ENCODE data around the gene CCDC54.

CCDC54 gene

DNA sequence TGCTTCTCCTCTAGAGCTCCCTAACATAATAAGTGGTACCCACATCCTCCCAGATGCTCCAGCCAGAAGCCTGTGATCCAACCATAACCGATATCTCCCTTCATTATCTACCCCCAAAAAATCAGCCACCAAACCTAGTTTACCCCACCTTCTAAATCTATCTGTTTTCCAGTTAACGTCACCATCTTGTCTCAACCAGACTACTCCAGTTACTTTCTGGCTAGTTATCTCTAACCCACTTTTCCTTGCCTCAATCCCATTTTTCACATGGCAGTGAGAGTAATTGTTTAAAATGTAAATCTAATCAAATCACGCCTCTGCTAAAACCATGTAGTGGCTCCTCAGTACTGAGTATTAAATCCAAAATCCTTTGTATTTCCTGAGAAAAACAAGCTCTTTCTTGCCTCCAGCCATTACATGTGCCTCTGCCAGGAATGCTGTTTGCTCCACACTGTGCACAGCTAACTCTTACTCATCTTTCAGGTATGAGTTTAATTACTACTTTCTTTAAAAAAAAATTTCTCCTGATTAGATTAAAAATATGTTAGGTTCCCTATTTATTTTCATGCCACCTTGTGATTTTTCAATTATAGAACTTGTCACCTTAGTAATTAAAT lies 15.4 kb downstream of the CCDC54 start:
- no peaks in the 10 kb centered on the region for H3K36me3 ChIP-seq (ENCODE audit: control insufficient read depth in 2 of 2, insufficient read depth in 1 of 2, low read length in 2 of 2)
- ChIA-PET CTCF (interaction anchor here (0.6 kb wide), 1 partner anchor 670 kb away, joined by 4 read pairs; no protein-coding TSS in a partner anchor), POLR2A (no interaction called here)
- no peaks in the 10 kb centered on the region for H3K9me3 ChIP-seq (ENCODE audit: control insufficient read depth, insufficient read depth, low read depth, low read length)
- no peak overlapping the region for H3K27ac ChIP-seq (ENCODE audit: extremely low read depth, low read depth, low read length)
- H3K4me1 ChIP-seq (ENCODE audit: control insufficient read depth, insufficient read depth, low read length) = no peaks in the 10 kb centered on the region
- TF ChIP-seq ZBTB7A (tag by site-specific recombination; IDR thresholded peaks at IDR 0.05; ENCODE audit: low read depth) (no peak), ZNF514 (tag by site-specific recombination; IDR thresholded peaks at IDR 0.05) (no peak), GLI2 (tag by site-specific recombination; IDR thresholded peaks at IDR 0.05; ENCODE audit: borderline replicate concordance, low read depth) (no peak), ZNF555 (tag by site-specific recombination; conservative IDR thresholded peaks at IDR 0.05) (no peak)
- no peak overlapping the region for H3K4me3 ChIP-seq (ENCODE audit: low read depth, low read length)

- H3K9me3 ChIP-seq (ENCODE audit: control insufficient read depth, insufficient read depth, low read depth, low read length) = no peaks in the 10 kb centered on the region
- no peak overlapping the region for H3K27ac ChIP-seq (ENCODE audit: extremely low read depth, low read depth, low read length)
- TF ChIP-seq ZNF174 (tag by site-specific recombination; IDR thresholded peaks at IDR 0.05) (no peak), ZNF23 (tag by site-specific recombination; IDR thresholded peaks at IDR 0.05; ENCODE audit: borderline replicate concordance) (no peak), ZNF184 (tag by site-specific recombination; IDR thresholded peaks at IDR 0.05) (no peak), SETDB1 (IDR thresholded peaks at IDR 0.05; ENCODE audit: insufficient read length, low read length) (no peak), ZNF558 (tag by site-specific recombination; IDR thresholded peaks at IDR 0.05) (no peak), ZNF248 (tag by site-specific recombination; IDR thresholded peaks at IDR 0.05) (no peak), EGR2 (tag by site-specific recombination; IDR thresholded peaks at IDR 0.05; ENCODE audit: low read depth) (no peak), ZNF169 (tag by site-specific recombination; IDR thresholded peaks at IDR 0.05) (no peak), ZNF670 (tag by site-specific recombination; IDR thresholded peaks at IDR 0.05; ENCODE audit: low read depth) (no peak), ZNF521 (tag by site-specific recombination; IDR thresholded peaks at IDR 0.05) (no peak), ZNF175 (tag by site-specific recombination; IDR thresholded peaks at IDR 0.05) (no peak), ZNF18 (tag by site-specific recombination; IDR thresholded peaks at IDR 0.05) (no peak), ZNF449 (tag by site-specific recombination; IDR thresholded peaks at IDR 0.05) (no peak), ZNF391 (tag by site-specific recombination; IDR thresholded peaks at IDR 0.05; ENCODE audit: borderline replicate concordance, low read depth) (no peak), ZNF24 (tag by site-specific recombination; IDR thresholded peaks at IDR 0.05) (no peak), FEZF1 (tag by site-specific recombination; IDR thresholded peaks at IDR 0.05) (no peak)
- H3K4me3 ChIP-seq (ENCODE audit: low read depth, low read length) = no peak overlapping the region
- H3K36me3 ChIP-seq (ENCODE audit: control insufficient read depth in 2 of 2, insufficient read depth in 1 of 2, low read length in 2 of 2) = no peaks in the 10 kb centered on the region
- ChIA-PET CTCF (no interaction called here), POLR2A (no interaction called here)
- no peaks in the 10 kb centered on the region for H3K4me1 ChIP-seq (ENCODE audit: control insufficient read depth, insufficient read depth, low read length)
Measured at GRCh38 chr3:107394502-107394901, 17.3 kb downstream of the CCDC54 start.

DNA sequence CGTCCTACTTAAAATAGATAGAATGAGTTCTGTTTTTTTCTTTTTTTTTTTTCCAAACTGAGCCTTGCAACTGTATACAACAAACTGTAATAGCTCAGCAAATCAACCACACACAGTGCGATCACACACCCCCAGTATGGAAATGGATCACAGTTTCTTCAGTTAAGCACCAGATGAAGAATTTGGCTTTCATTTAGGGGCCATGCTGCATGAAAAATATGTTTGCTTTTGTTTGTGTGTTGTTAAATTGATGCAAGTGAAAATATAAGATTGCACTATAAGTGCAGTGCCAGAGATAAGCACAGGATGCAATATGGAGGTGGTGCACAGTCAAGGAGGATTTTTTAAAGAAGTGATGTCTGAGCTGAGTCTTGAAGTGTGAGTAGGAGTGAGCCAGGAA lies 17.8 kb downstream of the CCDC54 start:
- Histone ChIP-seq H3K36me3 (ENCODE audit: control insufficient read depth in 2 of 2, insufficient read depth in 1 of 2, low read length in 2 of 2) (no peaks in the 10 kb centered on the region), H3K9me3 (ENCODE audit: control insufficient read depth, insufficient read depth, low read depth, low read length) (no peaks in the 10 kb centered on the region), H3K27ac (ENCODE audit: extremely low read depth, low read depth, low read length) (no peak overlapping the region), H3K4me1 (ENCODE audit: control insufficient read depth, insufficient read depth, low read length) (no peaks in the 10 kb centered on the region), H3K4me3 (ENCODE audit: low read depth, low read length) (no peak overlapping the region)
- TF ChIP-seq WT1 (tag by site-specific recombination; IDR thresholded peaks at IDR 0.05) = no peak
- TF ChIP-seq ZNF311 (tag by site-specific recombination; IDR thresholded peaks at IDR 0.05; ENCODE audit: borderline replicate concordance) = no peak
- TF ChIP-seq ZNF223 (tag by site-specific recombination; IDR thresholded peaks at IDR 0.05) = no peak
- no peak for TF ChIP-seq ZNF280D (tag by site-specific recombination; IDR thresholded peaks at IDR 0.05)
- no peak for TF ChIP-seq ZFP3 (tag by site-specific recombination; IDR thresholded peaks at IDR 0.05; ENCODE audit: low read depth)
- ChIA-PET POLR2A (no interaction called here), CTCF (no interaction called here)
